ENCODE data around the gene VWA5A. TPM values are rescaled to one million over a fixed set of nuclear protein-coding genes. Genes with fewer than 3 reads are reported as not detected.
A peak's percentile ranks its signal among the peaks of the same experiment; 100 is the strongest.

The VWA5A gene
- total and polyA plus RNA-seq, 4 donors, result 9.9 to 56.7 (median 26.2) TPM

DNA sequence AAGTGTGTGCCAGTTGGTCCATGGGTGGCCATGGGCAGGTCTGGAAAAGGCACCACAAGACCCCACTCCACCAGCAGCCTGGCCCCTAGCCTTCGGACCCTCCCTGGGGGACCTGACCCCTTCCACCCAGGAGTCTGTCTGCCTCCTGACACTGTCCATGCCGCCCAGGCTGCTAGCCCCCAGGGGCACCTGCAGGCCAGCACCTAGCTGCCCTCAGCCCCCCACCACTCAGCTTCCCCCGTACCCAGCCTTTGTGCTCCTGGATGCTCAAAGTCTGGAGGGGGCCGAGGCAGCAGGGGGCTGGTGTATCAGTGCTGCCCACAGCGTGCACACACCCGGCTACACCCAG is 39.8 kb upstream of the VWA5A start:
- no peaks in the 10 kb centered on the region for H3K36me3 ChIP-seq (ENCODE audit: control insufficient read depth in 1 of 2, insufficient read depth in 2 of 2, low read length in 1 of 2)
- intact Hi-C loops (cut with DNase I), result loop anchor here in 1 of 2 donors (10.0 kb wide), 1 partner anchor 509 kb away; no protein-coding TSS in a partner anchor
- peak; percentile 23 for ATAC-seq (ENCODE audit: low FRiP score)
- 77 to 82% methylated on average over 6 of the region's 6 CpGs for WGBS, 2 donors
- DNase-seq, result no peak
- H3K27me3 ChIP-seq (ENCODE audit: control insufficient read depth in 1 of 2, insufficient read depth in 2 of 2, low read length in 1 of 2), result no peaks in the 10 kb centered on the region
- no peak overlapping the region for H3K27ac ChIP-seq (ENCODE audit: low read depth in 1 of 2, low read length in 2 of 2)
- H3K4me1 ChIP-seq (ENCODE audit: control insufficient read depth in 1 of 2, insufficient read depth in 2 of 2, low read length in 2 of 2), result no peaks in the 10 kb centered on the region
- no peaks in the 10 kb centered on the region for H3K9me3 ChIP-seq (ENCODE audit: control insufficient read depth, low read length)
- no peak overlapping the region for H3K4me3 ChIP-seq (ENCODE audit: low read length in 2 of 2)

DNA sequence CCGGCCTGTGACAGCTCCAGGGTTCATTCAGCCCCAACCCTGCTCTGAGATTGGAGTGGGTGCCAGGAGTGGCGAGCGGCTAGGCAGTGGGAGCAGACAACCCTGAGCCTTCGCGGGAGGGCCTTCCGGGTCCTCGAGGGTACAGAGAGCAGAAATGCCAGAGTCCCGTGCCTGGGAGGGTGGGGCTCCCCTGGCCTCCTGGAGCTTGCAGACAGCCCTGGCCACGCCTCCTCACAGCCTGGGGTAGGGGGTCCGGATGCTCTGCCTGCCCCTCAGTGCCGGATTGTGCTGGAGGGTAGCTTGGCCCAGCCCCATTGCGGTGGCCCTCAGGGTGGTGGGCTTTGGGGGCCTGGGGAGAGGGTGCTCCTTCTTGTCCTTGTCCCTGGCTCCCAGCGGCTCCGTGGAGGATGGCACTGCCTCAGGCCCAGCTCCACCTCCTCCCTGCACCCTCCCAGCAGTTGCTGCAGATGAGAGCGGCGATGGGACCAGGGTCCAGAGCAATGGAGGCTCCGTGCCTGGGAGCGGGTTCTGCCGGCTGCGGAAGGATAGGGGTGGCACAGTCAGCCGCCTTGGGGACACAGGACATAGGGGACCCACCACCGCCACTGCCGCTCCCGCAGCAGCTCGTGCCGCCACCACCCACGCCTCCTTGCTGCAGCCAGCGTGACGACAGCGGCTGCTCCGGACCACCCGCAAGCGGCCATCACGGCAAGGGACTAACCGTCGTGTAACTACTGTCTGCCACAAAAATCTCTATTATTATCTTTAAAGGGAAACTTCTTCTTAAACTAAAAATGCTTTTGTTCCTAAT is 39.2 kb upstream of the VWA5A start:
- H3K4me3 ChIP-seq (ENCODE audit: low read length in 2 of 2), result peak overlapping the region in 1 of 2 donors; percentile 9
- H3K27ac ChIP-seq (ENCODE audit: low read depth in 1 of 2, low read length in 2 of 2), result no peak overlapping the region
- no peaks in the 10 kb centered on the region for H3K36me3 ChIP-seq (ENCODE audit: control insufficient read depth in 1 of 2, insufficient read depth in 2 of 2, low read length in 1 of 2)
- H3K27me3 ChIP-seq (ENCODE audit: control insufficient read depth in 1 of 2, insufficient read depth in 2 of 2, low read length in 1 of 2), result no peaks in the 10 kb centered on the region
- intact Hi-C loops (cut with DNase I), result loop anchor here in 1 of 2 donors (10.0 kb wide), 1 partner anchor 509 kb away; no protein-coding TSS in a partner anchor
- DNase-seq (peak; percentile 59 to 79), ATAC-seq (ENCODE audit: low FRiP score) (peak; percentile 58)
- WGBS, 2 donors, result 8 to 9% methylated on average over 30 to 36 of the region's 36 CpGs
- H3K9me3 ChIP-seq (ENCODE audit: control insufficient read depth, low read length), result no peaks in the 10 kb centered on the region
- H3K4me1 ChIP-seq (ENCODE audit: control insufficient read depth in 1 of 2, insufficient read depth in 2 of 2, low read length in 2 of 2), result no peaks in the 10 kb centered on the region

DNA sequence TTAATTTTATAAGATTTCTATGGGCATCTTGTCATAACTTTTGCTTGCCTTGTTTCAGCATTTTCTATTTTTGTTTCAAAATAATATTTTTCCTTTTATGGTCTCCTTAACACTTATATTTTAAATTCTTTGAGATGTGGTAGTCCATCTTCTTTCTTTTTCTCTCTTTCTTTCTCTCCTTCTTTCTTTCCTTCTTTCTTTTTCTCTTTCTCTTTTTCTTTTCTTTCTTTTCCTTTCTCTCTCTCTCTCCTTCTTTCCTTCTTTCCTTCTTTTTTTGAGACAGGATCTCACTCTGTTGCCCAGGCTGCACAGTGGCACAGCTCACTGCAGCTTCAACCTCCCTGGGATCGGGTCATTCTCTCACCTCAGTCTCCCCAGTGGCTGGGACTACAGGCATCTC is 38.0 kb upstream of the VWA5A start:
- no peak overlapping the region for H3K27ac ChIP-seq (ENCODE audit: low read depth in 1 of 2, low read length in 2 of 2)
- H3K4me3 ChIP-seq (ENCODE audit: low read length in 2 of 2), result no peak overlapping the region
- no peak for ATAC-seq (ENCODE audit: low FRiP score)
- H3K9me3 ChIP-seq (ENCODE audit: control insufficient read depth, low read length), result no peaks in the 10 kb centered on the region
- H3K4me1 ChIP-seq (ENCODE audit: control insufficient read depth in 1 of 2, insufficient read depth in 2 of 2, low read length in 2 of 2), result no peaks in the 10 kb centered on the region
- 87 to 95% methylated on average over 1 of the region's 1 CpG for WGBS, 2 donors
- H3K27me3 ChIP-seq (ENCODE audit: control insufficient read depth in 1 of 2, insufficient read depth in 2 of 2, low read length in 1 of 2), result no peaks in the 10 kb centered on the region
- intact Hi-C loops (cut with DNase I), result loop anchor here in 1 of 2 donors (10.0 kb wide), 1 partner anchor 508 kb away; no protein-coding TSS in a partner anchor
- no peaks in the 10 kb centered on the region for H3K36me3 ChIP-seq (ENCODE audit: control insufficient read depth in 1 of 2, insufficient read depth in 2 of 2, low read length in 1 of 2)
- DNase-seq, result no peak

DNA sequence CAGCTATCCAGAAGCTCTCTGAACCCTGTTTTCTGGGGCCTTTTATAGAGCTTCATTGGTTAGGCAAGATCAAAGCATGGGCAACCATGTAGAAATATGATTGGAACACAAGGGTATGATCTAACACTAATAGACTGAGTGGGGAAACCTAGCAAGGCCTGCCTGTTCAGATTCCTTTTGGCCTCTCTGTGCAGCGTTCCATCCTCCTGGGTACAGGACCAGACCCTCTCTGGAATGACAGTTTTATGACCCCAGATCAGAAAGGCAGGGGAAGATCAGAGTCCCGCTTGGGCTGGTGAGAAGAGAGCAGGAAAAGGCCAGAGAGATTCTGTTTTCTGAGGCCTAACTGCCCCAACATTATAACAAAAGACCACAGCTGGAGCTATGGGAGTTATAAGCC is 36.7 kb upstream of the VWA5A start:
- no peak for DNase-seq
- 87 to 90% methylated on average over 2 of the region's 2 CpGs for WGBS, 2 donors
- Histone ChIP-seq H3K4me1 (ENCODE audit: control insufficient read depth in 1 of 2, insufficient read depth in 2 of 2, low read length in 2 of 2) (no peaks in the 10 kb centered on the region), H3K27me3 (ENCODE audit: control insufficient read depth in 1 of 2, insufficient read depth in 2 of 2, low read length in 1 of 2) (peaks cover 0 to 1% of the 10 kb centered on the region in 2 donors), H3K36me3 (ENCODE audit: control insufficient read depth in 1 of 2, insufficient read depth in 2 of 2, low read length in 1 of 2) (no peaks in the 10 kb centered on the region), H3K27ac (ENCODE audit: low read depth in 1 of 2, low read length in 2 of 2) (no peak overlapping the region), H3K4me3 (ENCODE audit: low read length in 2 of 2) (no peak overlapping the region), H3K9me3 (ENCODE audit: control insufficient read depth, low read length) (peaks cover 1% of the 10 kb centered on the region)
- ATAC-seq (ENCODE audit: low FRiP score), result no peak
- intact Hi-C loops (cut with DNase I), result loop anchor here in 1 of 2 donors (10.0 kb wide), 1 partner anchor 506 kb away; no protein-coding TSS in a partner anchor

DNA sequence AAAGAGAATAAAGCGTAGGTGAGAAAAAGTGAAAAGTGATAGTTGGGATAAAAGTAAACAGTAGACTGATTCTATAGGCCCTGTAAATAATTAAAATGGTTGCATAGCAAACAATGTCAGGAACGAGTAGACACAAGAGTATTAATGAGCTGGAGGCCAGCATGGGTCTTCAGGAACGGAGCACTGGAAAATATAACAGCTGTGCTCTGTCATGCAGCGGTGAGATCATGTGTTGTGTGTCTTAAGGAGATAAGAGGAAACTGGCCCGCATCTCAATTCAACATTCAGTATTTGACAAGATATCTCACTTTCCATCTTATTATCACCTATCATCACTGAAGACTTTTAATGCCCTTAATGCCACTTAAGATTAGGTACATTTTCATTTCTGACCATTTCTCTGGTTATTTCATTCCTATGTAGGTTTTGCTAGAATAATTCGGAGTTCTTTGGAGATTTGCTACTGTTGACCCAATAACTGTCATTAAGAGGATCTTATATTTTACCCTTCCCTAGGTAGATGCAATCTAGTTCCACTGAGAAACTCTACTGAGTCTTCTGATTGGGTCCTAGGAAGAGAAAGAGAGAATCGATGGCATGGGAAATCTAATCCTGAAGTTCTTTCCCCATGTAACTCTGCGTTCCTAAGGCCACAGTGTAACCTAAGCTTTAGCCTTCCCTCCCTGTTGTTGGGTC is 35.5 kb upstream of the VWA5A start:
- WGBS, 2 donors, result 72 to 73% methylated on average over 8 of the region's 8 CpGs
- DNase-seq, result no peak
- H3K4me3 ChIP-seq (ENCODE audit: low read length in 2 of 2), result no peak overlapping the region
- ATAC-seq (ENCODE audit: low FRiP score), result no peak
- H3K27me3 ChIP-seq (ENCODE audit: control insufficient read depth in 1 of 2, insufficient read depth in 2 of 2, low read length in 1 of 2), result peaks cover 0 to 1% of the 10 kb centered on the region in 2 donors
- no peak overlapping the region for H3K27ac ChIP-seq (ENCODE audit: low read depth in 1 of 2, low read length in 2 of 2)
- H3K36me3 ChIP-seq (ENCODE audit: control insufficient read depth in 1 of 2, insufficient read depth in 2 of 2, low read length in 1 of 2), result no peaks in the 10 kb centered on the region
- H3K4me1 ChIP-seq (ENCODE audit: control insufficient read depth in 1 of 2, insufficient read depth in 2 of 2, low read length in 2 of 2), result no peaks in the 10 kb centered on the region
- intact Hi-C loops (cut with DNase I), result loop anchor here (10.0 kb wide), 2 partner anchors 245 to 505 kb away; partner anchors contain the start of gene OR8D2 (in 1 of the 2)
- H3K9me3 ChIP-seq (ENCODE audit: control insufficient read depth, low read length), result peaks cover 1% of the 10 kb centered on the region

DNA sequence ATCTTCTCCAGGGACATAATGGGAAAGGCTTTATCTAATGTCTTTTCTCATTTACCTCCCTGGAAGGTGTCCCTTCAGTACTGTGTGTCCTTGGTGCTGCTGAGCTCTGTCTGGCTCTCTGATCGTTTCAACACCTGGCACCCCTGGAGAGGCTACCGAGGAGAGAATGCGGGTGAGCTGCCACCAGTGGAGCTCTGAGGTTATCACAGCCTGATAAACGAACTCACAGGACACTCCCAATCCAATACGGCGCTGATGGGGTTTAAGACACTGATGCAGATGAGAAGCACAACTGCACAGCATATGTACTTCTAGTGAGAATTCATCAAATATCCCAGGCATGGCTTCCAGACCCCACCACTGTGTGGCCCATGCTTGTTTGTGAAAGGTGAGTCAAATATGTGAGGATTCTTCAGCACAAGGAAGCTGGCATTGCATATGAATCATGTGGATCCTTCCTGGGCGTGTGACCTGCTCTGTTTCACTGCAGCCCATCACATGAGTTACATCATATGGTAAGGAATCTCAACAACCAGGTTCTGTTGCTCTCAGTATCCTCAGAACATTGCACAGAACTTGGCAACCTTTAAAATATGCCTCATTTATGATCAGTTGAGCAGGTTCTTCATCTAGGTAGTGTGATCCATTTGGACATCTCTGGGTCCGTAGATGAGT is 34.8 kb upstream of the VWA5A start:
- H3K4me3 ChIP-seq (ENCODE audit: low read length in 2 of 2), result no peak overlapping the region
- peaks cover 1% of the 10 kb centered on the region for H3K9me3 ChIP-seq (ENCODE audit: control insufficient read depth, low read length)
- no peak overlapping the region for H3K27ac ChIP-seq (ENCODE audit: low read depth in 1 of 2, low read length in 2 of 2)
- DNase-seq, result no peak
- 77 to 78% methylated on average over 8 of the region's 8 CpGs for WGBS, 2 donors
- no peaks in the 10 kb centered on the region for H3K4me1 ChIP-seq (ENCODE audit: control insufficient read depth in 1 of 2, insufficient read depth in 2 of 2, low read length in 2 of 2)
- no peaks in the 10 kb centered on the region for H3K36me3 ChIP-seq (ENCODE audit: control insufficient read depth in 1 of 2, insufficient read depth in 2 of 2, low read length in 1 of 2)
- no peak for ATAC-seq (ENCODE audit: low FRiP score)
- intact Hi-C loops (cut with DNase I), result loop anchor here in 1 of 2 donors (10.0 kb wide), 1 partner anchor 244 kb away; the partner anchor contains the start of gene OR8D2
- H3K27me3 ChIP-seq (ENCODE audit: control insufficient read depth in 1 of 2, insufficient read depth in 2 of 2, low read length in 1 of 2), result peaks cover 0 to 1% of the 10 kb centered on the region in 2 donors

DNA sequence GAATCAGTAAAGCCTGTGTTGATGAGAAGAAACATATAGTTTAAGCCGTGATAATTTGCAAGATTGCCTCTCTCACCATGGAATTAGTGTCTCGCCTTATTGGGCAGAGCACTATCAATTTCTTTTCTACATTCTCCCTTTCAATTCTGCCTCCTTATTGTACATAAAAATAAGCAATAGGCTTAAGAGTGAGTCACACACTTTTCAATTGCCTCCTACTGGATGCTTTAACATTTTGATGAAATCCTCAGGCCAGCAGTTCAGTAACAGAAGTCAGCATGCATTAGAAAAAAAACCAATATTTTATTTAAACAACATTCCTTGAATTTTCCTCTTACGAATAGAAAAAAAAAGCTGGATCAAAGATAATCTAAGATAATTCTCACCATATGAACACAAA is 33.8 kb upstream of the VWA5A start:
- no peak for ATAC-seq (ENCODE audit: low FRiP score)

DNA sequence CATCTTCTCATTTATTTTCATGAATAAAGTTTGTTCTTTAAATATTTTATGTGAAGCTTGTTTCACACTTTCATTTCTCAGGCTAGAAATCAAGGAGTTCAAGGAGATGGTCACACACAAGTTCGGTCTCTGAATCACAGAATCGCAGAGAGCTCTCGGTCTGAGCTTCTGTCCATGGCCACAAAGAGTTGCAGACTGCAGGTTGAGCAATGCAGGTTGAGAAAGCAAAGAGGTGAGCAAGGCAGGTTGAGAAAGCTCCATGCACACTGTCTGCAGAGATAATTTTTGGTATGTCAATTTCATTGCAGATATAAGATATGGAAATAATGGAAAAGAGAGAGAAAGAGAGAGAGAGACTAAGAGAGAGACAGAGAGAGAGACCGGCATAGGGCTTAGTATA is 32.9 kb upstream of the VWA5A start:
- Histone ChIP-seq H3K27me3 (ENCODE audit: control insufficient read depth in 1 of 2, insufficient read depth in 2 of 2, low read length in 1 of 2) (peaks cover 0 to 1% of the 10 kb centered on the region in 2 donors), H3K9me3 (ENCODE audit: control insufficient read depth, low read length) (peaks cover 1% of the 10 kb centered on the region), H3K4me1 (ENCODE audit: control insufficient read depth in 1 of 2, insufficient read depth in 2 of 2, low read length in 2 of 2) (no peaks in the 10 kb centered on the region), H3K4me3 (ENCODE audit: low read length in 2 of 2) (no peak overlapping the region), H3K36me3 (ENCODE audit: control insufficient read depth in 1 of 2, insufficient read depth in 2 of 2, low read length in 1 of 2) (no peaks in the 10 kb centered on the region), H3K27ac (ENCODE audit: low read depth in 1 of 2, low read length in 2 of 2) (no peak overlapping the region)
- intact Hi-C loops (cut with DNase I), result loop anchor here in 1 of 2 donors (10.0 kb wide), 1 partner anchor 242 kb away; the partner anchor contains the start of gene OR8D2
- 80 to 81% methylated on average over 4 of the region's 4 CpGs for WGBS, 2 donors
- ATAC-seq (ENCODE audit: low FRiP score), result no peak
- no peak for DNase-seq

More for the DNA sequence above, 33.8 kb upstream of the VWA5A start:
- Histone ChIP-seq H3K27ac (ENCODE audit: low read depth in 1 of 2, low read length in 2 of 2) (no peak overlapping the region), H3K36me3 (ENCODE audit: control insufficient read depth in 1 of 2, insufficient read depth in 2 of 2, low read length in 1 of 2) (no peaks in the 10 kb centered on the region), H3K4me3 (ENCODE audit: low read length in 2 of 2) (no peak overlapping the region), H3K27me3 (ENCODE audit: control insufficient read depth in 1 of 2, insufficient read depth in 2 of 2, low read length in 1 of 2) (peaks cover 0 to 1% of the 10 kb centered on the region in 2 donors), H3K4me1 (ENCODE audit: control insufficient read depth in 1 of 2, insufficient read depth in 2 of 2, low read length in 2 of 2) (no peaks in the 10 kb centered on the region), H3K9me3 (ENCODE audit: control insufficient read depth, low read length) (peaks cover 1% of the 10 kb centered on the region)
- WGBS, 2 donors, result 66 to 69% methylated on average over 3 of the region's 3 CpGs
- DNase-seq, result no peak
- intact Hi-C loops (cut with DNase I), result loop anchor here in 1 of 2 donors (10.0 kb wide), 1 partner anchor 243 kb away; the partner anchor contains the start of gene OR8D2

Measured in aorta (tissue), 5 donors.